Kasumi-1 (cell line): ENCODE data around the gene YES1.

ENCODE experiments used
- DNase-seq, 2 experiments: peaks; one replicate each; lab custom pipeline; 2025; lab: John Stamatoyannopoulos, UW

Gene YES1

GRCh38 chr18:811892-812375 is at the start of gene YES1:
YES1 (minus strand) TSS chr18:812242; CDS start chr18:756827, 55,415 bp downstream.
- DNase-seq = peak; percentile 56 to 71

DNA sequence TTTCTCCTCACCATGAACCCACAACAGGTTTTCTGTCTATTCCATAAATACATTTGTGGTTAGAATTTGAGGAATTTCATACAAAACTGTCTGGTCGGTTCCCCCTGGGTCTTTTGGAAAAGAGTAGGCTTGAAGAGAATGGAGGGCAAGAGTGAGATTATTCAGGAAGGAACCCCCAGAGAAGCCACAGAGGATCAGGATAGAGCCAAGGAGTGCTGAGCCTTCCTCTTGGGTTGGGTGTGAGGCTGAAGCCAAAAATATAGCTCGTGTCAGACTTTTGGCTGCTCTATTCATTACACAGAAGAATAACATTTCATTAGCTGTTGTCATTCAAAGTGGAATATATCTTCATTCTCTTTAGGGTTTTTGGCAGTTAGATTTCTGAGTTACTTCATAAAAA is 45.9 kb upstream of the YES1 start:
- DNase-seq = no peak

- no peak for DNase-seq
These were observed 41.4 kb upstream of the YES1 start for GRCh38 chr18:853471-853870.

GRCh38 chr18:850960-851359 is 38.9 kb upstream of the YES1 start:
- DNase-seq = no peak

GRCh38 chr18:849021-849420 is 37.0 kb upstream of the YES1 start:
- DNase-seq = no peak

GRCh38 chr18:848062-848861 is 36.2 kb upstream of the YES1 start:
- DNase-seq = no peak

GRCh38 chr18:845152-845819 is 33.2 kb upstream of the YES1 start:
- peak; percentile 43 to 57 for DNase-seq

- no peak for DNase-seq
These were observed 29.8 kb upstream of the YES1 start for GRCh38 chr18:841647-842370.

DNA sequence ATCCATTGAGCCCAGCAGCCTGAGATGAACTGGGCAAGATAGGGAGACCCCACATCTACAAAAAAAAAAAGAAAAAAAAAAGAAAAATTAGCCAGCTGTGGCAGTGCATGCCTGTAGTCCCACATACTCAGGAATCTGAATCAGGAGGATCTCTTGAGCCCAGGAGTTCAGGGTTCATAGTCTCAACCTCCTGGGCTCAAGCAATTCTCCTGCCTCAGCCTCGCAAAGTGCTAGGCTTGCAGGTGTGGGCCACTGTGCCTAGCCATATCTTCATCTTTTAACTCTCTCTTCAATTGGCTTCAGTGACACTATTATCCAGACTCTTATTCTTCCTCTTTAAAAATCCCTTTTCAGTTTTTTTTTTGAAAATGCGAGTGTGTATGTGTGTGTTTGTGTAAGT is 28.5 kb upstream of the YES1 start:
- no peak for DNase-seq

DNA sequence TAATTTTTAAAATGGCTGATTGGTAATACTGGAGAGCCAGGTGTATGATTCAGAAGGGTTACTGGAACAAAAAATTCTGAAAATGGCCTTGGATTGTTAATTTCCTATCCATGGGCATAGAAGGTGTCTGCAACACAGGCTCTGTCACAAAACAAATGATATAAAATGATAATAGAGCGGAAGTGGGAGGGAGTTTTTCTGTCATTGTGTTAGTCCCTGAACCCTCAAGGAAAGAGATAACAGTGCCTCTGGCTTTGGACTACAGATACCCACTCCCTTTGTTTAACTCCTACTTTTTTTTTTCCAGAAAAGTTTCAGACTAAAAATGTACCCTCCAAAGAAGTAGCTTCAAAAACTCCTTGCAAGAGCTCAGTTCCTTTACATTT is 28.0 kb upstream of the YES1 start:
- no peak for DNase-seq

GRCh38 chr18:839224-840022 is 27.4 kb upstream of the YES1 start:
- peak; percentile 80 to 84 for DNase-seq

DNA sequence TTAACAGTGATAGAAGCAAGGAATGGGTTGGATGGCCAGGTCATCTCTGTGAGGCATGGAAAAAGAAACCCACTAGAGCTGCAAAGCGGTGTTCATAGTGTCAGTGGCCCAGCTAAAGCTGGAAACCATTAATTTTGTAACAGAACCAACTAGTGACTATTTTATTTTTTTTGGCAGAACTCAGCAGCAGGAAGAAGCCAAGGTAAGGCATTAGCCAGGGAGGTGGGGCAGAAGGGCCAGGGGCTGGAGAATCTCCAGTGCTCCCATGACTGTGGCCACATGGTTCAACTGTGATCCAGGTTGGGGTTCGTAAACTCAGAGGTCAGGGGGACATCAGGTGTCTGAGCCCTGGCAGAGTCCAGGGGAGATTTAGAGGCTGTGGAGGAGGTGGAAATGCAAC is 25.9 kb upstream of the YES1 start:
- DNase-seq = no peak

DNA sequence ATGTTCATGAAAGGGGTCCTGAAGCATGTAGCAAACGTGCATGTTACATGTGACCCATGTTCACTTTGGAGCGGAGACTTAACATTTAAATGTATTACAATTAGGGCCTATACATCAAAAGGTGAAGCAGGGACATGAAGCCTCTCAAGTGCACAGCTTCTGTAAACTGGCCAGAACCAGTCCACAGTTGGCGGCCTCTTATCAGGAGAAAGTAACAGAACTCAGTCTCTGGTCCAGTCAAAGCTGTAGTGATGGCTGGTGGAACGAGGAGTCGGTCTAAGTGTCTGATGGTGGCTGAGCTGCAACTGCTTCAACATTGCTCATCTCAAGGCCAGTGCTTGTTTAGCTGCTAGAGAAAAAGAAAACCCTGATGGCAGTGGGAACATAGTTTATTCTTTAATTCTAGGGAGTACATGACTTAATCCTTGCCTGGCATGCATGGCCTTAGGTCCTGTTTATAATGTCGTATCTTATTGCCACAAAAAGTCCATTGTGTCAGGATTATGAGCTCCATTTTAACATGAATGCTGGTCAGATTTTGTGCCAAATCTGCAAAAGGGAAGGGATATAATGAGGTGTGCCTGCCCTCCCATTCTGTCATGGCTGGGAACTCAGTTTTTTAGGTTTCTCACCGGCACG is 22.2 kb upstream of the YES1 start:
- DNase-seq = no peak

- no peak for DNase-seq
These were observed 21.2 kb upstream of the YES1 start for GRCh38 chr18:833197-833596.

- DNase-seq = peak in 1 of 2 experiments; percentile 19
These were observed 20.1 kb upstream of the YES1 start for GRCh38 chr18:832085-832681.

DNA sequence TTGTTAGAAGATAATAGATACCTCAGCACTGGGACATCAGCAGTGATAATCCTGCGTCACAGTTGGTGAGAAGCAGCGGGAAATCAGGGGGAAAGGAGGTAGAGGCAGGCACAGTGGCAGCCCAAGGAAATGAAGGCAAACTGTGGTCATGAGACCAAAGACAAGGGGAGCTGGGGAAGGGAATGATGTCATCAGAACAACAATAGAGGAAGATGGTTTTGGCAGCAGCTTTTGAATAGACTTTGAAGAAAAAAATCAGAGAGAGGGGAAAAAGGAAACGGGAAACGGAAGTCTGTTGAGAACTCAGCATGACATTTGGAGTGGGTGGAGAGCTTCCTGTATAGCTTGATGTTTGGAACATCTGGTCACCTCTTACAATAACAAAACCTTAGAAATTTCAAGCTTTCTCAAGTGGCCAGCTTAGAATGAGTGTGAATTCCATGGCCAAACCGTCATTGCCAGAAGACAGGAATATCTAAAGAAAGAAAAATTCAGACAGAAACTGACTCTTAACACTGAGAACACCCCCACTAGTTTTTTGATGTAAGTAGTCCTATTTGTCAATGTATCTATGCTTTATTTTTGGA is 18.4 kb upstream of the YES1 start:
- DNase-seq = peak; percentile 94

GRCh38 chr18:829432-829831 is 17.4 kb upstream of the YES1 start:
- no peak for DNase-seq

DNA sequence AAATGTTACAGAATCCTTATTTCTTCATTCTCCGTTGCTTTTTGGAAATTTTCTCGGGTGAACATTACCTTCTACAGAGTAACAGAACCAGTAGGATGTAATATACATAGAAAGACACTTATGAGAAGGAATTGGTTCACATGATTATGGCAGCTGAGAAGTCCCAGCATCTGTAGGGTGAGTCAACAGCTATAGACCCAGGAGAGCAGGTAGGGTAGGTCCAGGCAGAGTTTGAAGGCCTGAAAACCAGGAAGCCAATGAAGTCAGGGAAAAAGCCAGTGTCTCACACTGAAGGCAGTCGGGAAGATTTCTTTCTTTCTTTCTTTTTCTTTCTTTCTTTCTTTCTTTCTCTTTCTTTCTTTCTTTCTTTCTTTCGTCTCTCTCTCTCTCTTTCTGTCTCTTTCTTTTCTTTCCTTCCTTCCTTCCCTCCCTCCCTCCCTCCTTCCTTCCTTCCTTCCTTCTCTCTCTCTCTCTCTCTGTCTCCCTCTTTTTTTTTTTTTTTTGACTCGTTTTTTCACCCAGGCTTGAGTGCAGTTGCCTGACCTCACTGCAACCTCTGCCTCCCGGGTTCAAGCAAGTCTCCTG is 15.1 kb upstream of the YES1 start:
- no peak for DNase-seq

GRCh38 chr18:825891-826585 is 14.0 kb upstream of the YES1 start:
- DNase-seq = no peak

- no peak for DNase-seq
These were observed 12.1 kb upstream of the YES1 start for GRCh38 chr18:824179-824578.
